HCT116 (cell line): ENCODE data around the gene CD8A. TPM values are rescaled to one million over a fixed set of nuclear protein-coding genes. Genes with fewer than 3 reads are reported as not detected.
"Not testable (repeated sequence)": the region's sequence is repeated elsewhere in the genome, so short reads cannot be mapped to it uniquely, and the experiment has no call there.

Experiments used
- ATAC-seq: fragments of 200-7000 bp; cut with Tn5 transposase; 2 replicates; pipeline ENCODE4 v1.9.1; 2020; ENCODE audit warnings: mild to moderate bottlenecking, moderate library complexity
- BruUV-seq: library from RNA; stranded (reverse); fragments of 400-500 nt; replicated peaks from 2 replicates; lab custom pipeline; 2021; lab: Mats Ljungman, UMichigan
- CTCF ChIA-PET: fragments of 300-600 bp; sonication (Branson Sonifier 250); formaldehyde crosslinking; loops from one replicate; lab custom pipeline; 2021; ENCODE audit warnings: antibody characterized with exemption; lab: Charles Lee
- POLR2A ChIA-PET: fragments of 300-600, 350-600 bp; sonication (Branson Sonifier 250); formaldehyde crosslinking; loops from one replicate; lab custom pipeline; 2021; ENCODE audit warnings: antibody characterized with exemption; lab: Charles Lee
- RAD21 ChIA-PET, 2 experiments: fragments of 300-600 bp; sonication (Branson Sonifier 250); formaldehyde crosslinking; loops; one replicate each; lab custom pipeline; 2023; ENCODE audit warnings: low total read pairs in 2 of 2; ENCODE audit not compliant: uncharacterized antibody in 2 of 2, unreplicated experiment in 2 of 2, low non-redundant PET in 1 of 2; lab: Charles Lee
- DNase-seq: peaks from one replicate; pipeline ENCODE4 v3.0.0-alpha.2; 2010; ENCODE audit warnings: low read depth, low spot score
- H2AFZ ChIP-seq: fragments of 200-600 bp; shearing (Covaris generic), sonication (generic); 2 replicates; pipeline ENCODE4 v1.6.1; 2017; ENCODE audit warnings: low read depth, mixed run types, mixed read lengths, antibody characterized with exemption, low read length; ENCODE audit not compliant: poor library complexity, severe bottlenecking
- H3K27ac ChIP-seq: 2 replicates; pipeline ENCODE4 v1.5.1; 2012; ENCODE audit warnings: low read depth, low read length
- H3K27me3 ChIP-seq: fragments of 200-600 bp; sonication (generic); 2 replicates; pipeline ENCODE4 v1.6.1; 2016; ENCODE audit warnings: mixed run types, low read length, mixed read lengths; ENCODE audit not compliant: insufficient read depth
- H3K36me3 ChIP-seq, 2 experiments: fragments of 200-500 bp in 1 of 2; fragments of 200-600 bp in 1 of 2; sonication (Bioruptor generic) in 1 of 2; sonication (generic) in 1 of 2; 2 replicates each; pipeline versions ENCODE4 v1.5.1 to v1.6.1; 2014 to 2016; ENCODE audit warnings: low read length in 2 of 2, inconsistent platforms in 1 of 2, mixed read lengths in 1 of 2, mixed run types in 1 of 2; ENCODE audit not compliant: insufficient read depth in 2 of 2, control insufficient read depth in 1 of 2
- H3K4me1 ChIP-seq, 2 experiments: fragments of 200-600 bp in 1 of 2; sonication (generic) in 1 of 2; 2 replicates each; pipeline versions ENCODE4 v1.5.1 to v1.6.1; 2012 to 2017; ENCODE audit warnings: low read length in 2 of 2, inconsistent platforms in 1 of 2, mild to moderate bottlenecking in 1 of 2, mixed read lengths in 1 of 2, mixed run types in 1 of 2, moderate library complexity in 1 of 2; ENCODE audit not compliant: insufficient read depth in 2 of 2, control insufficient read depth in 1 of 2
- H3K4me2 ChIP-seq: fragments of 200-600 bp; sonication (generic); 2 replicates; pipeline ENCODE4 v1.6.1; 2017; ENCODE audit warnings: mixed run types, low read length, mixed read lengths
- H3K4me3 ChIP-seq, 2 experiments: fragments of 200-600 bp in 1 of 2; sonication (generic) in 1 of 2; replicated peaks in 1 of 2; 2 replicates each; pipeline ENCODE4 v1.5.1; 2011 to 2016; ENCODE audit warnings: low read length in 2 of 2, control low read depth in 1 of 2, low read depth in 1 of 2, mild to moderate bottlenecking in 1 of 2, mixed read lengths in 1 of 2, mixed run types in 1 of 2
- H3K79me2 ChIP-seq: fragments of 200-600 bp; sonication (generic); 2 replicates; pipeline ENCODE4 v1.6.1; 2017; ENCODE audit warnings: mild to moderate bottlenecking, mixed run types, low read length, moderate library complexity, mixed read lengths; ENCODE audit not compliant: insufficient read depth
- H3K9ac ChIP-seq: fragments of 200-600 bp; sonication (generic); 2 replicates; pipeline ENCODE4 v1.6.1; 2016; ENCODE audit warnings: low read length, mixed read lengths
- H3K9me2 ChIP-seq: fragments of 200-600 bp; sonication (generic), shearing (Covaris generic); 2 replicates; pipeline ENCODE4 v1.6.1; 2017; ENCODE audit warnings: mixed run types, mild to moderate bottlenecking, moderate library complexity; ENCODE audit not compliant: insufficient read depth
- H3K9me3 ChIP-seq, 2 experiments: fragments of 200-500 bp in 1 of 2; fragments of 200-600 bp in 1 of 2; sonication (Bioruptor generic) in 1 of 2; sonication (generic) in 1 of 2; 2 replicates each; pipeline ENCODE4 v1.6.1; 2014 to 2017; ENCODE audit warnings: low read length in 2 of 2, mixed read lengths in 2 of 2, inconsistent platforms in 1 of 2, low read depth in 1 of 2, mild to moderate bottlenecking in 1 of 2, mixed run types in 1 of 2, moderate library complexity in 1 of 2; ENCODE audit not compliant: control insufficient read depth in 1 of 2, insufficient read depth in 1 of 2
- H4K20me1 ChIP-seq: fragments of 200-600 bp; sonication (generic), shearing (Covaris generic); 2 replicates; pipeline ENCODE4 v1.6.1; 2017; ENCODE audit warnings: mixed run types, mild to moderate bottlenecking, moderate library complexity; ENCODE audit not compliant: insufficient read depth
- intact Hi-C: fragments of 100-400 bp; cut with micrococcal nuclease; formaldehyde crosslinking; loops from 2 replicates; pipeline ENCODE4 v1.10.0; 2022
- total RNA-seq: library from RNA; stranded (reverse); gene quantifications from one replicate; pipeline ENCODE4 v1.2.1, GENCODE V29; 2021; ENCODE audit not compliant: unreplicated experiment
- TF ChIP-seq, protein P1 (sequence below): IDR thresholded peaks from 2 replicates; pipeline ENCODE4 v1.6.1; 2011; ENCODE audit warnings: mild to moderate bottlenecking, low read length, moderate library complexity; ENCODE audit not compliant: insufficient replicate concordance; ENCODE audit errors: extremely low read depth

CD8A gene
- total RNA-seq, 1 experiment from 2014 or later = 0.76 TPM

DNA sequence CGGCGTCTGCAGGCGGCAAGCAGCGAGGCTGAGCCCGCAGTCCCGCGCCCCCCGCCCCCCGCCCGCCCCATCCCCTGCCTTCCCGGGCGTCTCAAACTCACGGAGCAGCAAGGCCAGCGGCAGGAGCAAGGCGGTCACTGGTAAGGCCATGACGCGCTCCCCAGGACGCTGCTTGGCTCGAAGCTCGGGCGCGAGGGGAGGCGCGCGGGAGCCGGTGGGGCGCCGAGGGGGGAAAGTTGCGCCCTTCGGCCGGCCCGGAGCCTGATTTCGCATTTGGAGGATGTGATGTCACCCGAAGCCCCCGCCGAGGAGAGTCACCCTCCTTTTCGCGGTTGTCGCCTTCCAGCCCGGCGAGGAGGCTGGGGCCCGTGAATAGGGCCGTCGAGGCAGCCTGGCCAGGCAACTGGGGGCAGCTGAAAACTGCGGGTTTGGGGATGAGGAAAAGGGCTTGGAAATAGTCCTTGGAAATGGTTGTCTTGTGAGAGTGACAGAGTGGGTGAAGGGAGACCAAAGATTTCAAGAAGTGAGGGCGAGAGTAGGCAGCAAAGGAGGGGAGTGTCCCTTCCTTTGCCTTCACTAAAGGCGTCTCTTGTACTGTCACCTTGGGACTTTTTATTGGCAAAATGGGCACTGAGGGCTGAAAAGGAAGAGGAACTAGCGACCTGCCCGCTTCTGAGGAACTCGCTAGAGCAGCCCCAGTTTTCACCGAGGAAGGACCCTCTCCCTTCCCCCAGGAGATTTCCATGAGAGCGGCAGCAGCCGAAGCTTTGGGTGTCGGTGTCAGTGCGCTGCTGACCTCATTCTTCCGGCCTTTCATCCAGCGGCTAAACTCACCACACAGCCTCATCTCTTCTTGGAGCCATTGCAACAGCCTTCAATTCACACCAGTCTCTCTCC, at the start of gene CD8A (continued):
- TF ChIP-seq, protein P1, sequence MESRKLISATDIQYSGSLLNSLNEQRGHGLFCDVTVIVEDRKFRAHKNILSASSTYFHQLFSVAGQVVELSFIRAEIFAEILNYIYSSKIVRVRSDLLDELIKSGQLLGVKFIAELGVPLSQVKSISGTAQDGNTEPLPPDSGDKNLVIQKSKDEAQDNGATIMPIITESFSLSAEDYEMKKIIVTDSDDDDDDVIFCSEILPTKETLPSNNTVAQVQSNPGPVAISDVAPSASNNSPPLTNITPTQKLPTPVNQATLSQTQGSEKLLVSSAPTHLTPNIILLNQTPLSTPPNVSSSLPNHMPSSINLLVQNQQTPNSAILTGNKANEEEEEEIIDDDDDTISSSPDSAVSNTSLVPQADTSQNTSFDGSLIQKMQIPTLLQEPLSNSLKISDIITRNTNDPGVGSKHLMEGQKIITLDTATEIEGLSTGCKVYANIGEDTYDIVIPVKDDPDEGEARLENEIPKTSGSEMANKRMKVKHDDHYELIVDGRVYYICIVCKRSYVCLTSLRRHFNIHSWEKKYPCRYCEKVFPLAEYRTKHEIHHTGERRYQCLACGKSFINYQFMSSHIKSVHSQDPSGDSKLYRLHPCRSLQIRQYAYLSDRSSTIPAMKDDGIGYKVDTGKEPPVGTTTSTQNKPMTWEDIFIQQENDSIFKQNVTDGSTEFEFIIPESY = no peak
- TF ChIP-seq, all 23 proteins: peak for 0

DNA sequence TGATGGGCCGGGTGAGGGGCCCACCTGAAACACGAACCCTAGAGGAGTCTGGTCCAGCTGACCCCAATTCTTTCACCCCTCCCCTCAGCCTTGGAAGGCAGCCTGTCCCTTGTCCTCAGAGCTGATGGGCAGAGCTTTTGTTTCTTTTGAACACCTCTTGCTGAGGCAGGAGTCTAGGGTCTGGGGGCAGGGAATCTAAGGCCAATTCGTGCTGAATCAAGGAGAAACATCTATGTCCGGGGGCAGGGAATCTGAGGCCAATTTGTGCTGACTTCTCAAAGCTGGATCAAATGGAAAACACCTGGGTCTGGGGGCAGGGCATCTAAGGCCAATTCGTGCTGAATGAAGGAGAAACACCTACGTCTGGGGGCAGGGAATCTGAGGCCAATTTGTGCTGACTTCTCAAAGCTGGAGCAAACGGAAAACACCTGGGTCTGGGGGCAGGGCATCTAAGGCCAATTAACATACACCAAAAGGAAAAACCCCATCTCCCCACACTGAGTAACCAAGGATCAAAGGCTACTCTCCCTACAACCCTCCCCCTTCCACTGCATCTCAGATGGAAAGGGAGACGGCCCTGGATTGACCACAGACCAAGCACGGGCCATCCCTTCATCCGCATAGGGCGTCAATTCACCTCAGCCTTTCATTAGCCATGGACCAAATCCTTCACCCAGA, 49.3 kb upstream of the CD8A start:
- DNase-seq, H3K9me3 ChIP-seq, CTCF ChIA-PET, ATAC-seq, H3K36me3 ChIP-seq, H3K4me3 ChIP-seq, H3K79me2 ChIP-seq, RAD21 ChIA-PET, H2AFZ ChIP-seq, intact Hi-C loops, H4K20me1 ChIP-seq, H3K4me2 ChIP-seq, H3K9ac ChIP-seq, H3K9me2 ChIP-seq, POLR2A ChIA-PET, H3K27me3 ChIP-seq, H3K27ac ChIP-seq, BruUV-seq: not testable (repeated sequence)
- H3K4me1 ChIP-seq = peaks cover 4 to 11% of the 10 kb centered on the region in 2 experiments

DNA sequence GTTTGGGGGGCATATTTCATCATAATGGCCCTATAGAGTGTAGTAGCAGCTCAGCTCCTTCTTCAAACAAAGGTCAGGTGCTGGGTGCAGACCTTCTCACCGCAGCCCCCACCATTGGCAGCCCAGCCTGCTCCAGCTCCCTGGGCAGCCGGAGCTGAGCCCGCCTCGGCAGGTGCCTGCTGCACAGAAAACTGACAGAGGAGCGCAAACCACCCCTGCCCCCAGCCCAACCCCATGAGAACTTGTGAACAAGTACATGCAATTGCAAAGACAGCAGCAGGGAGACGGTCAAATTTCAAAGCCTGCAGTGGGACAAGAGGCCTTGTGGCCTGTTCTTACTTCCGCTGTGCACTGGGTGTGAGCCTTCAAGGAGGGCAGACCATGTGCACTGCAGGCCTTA, 48.7 kb upstream of the CD8A start:
- RAD21 ChIA-PET, CTCF ChIA-PET: not testable (repeated sequence)

DNA sequence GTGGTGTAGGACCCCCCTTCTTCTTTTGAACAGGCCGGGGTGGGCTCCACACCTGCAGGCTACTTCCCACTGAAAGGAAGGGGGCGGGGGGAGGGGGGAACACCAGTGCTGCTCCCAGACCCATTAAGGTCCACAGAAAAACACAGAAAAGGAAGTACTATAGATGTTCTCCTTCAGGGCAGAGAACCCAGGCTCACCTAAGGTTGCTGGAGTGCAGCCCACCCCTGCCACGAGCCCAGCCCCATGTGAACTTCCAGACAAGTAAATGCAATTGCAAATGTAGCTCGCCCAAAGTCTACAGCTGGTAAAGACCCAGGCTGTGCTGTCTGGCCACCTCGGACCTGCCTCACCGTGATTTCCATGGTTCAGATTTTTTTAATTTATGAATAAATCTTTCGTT, 47.0 kb upstream of the CD8A start:
- H3K79me2 ChIP-seq, BruUV-seq, CTCF ChIA-PET, RAD21 ChIA-PET, H3K27ac ChIP-seq, H3K9me3 ChIP-seq, DNase-seq, intact Hi-C loops, H4K20me1 ChIP-seq, H3K9me2 ChIP-seq, H3K36me3 ChIP-seq, H3K9ac ChIP-seq, POLR2A ChIA-PET, H2AFZ ChIP-seq, H3K27me3 ChIP-seq: not testable (repeated sequence)
- peaks cover 4 to 11% of the 10 kb centered on the region in 2 experiments for H3K4me1 ChIP-seq
- ATAC-seq = peak; percentile 31
- peak overlapping the region in 1 of 2 experiments; percentile 13; a peak in 1 of 4 replicates for H3K4me3 ChIP-seq
- peak overlapping the region; percentile 70 for H3K4me2 ChIP-seq

More for the DNA sequence above, 48.7 kb upstream of the CD8A start:
- H3K27ac ChIP-seq, H4K20me1 ChIP-seq, H3K36me3 ChIP-seq, H2AFZ ChIP-seq, BruUV-seq, DNase-seq, H3K9me2 ChIP-seq, ATAC-seq, H3K4me2 ChIP-seq, H3K9me3 ChIP-seq, H3K27me3 ChIP-seq, H3K79me2 ChIP-seq, POLR2A ChIA-PET, H3K9ac ChIP-seq, H3K4me3 ChIP-seq, intact Hi-C loops: not testable (repeated sequence)
- peaks cover 4 to 11% of the 10 kb centered on the region in 2 experiments for H3K4me1 ChIP-seq
